GM21786 (cell line): ENCODE results near the gene GRIA1.
A peak's percentile ranks its signal among the peaks of the same experiment; 100 is the strongest.
"Not testable (repeated sequence)": the region's sequence is repeated elsewhere in the genome, so short reads cannot be mapped to it uniquely, and the experiment has no call there.

ENCODE experiments used
- ATAC-seq: cut with Tn5 transposase; IDR thresholded peaks from one replicate; pipeline ENCODE4 v1.9.1; 2021; ENCODE audit not compliant: unreplicated experiment

Gene GRIA1

GRCh38 chr5:153816870-153817269, 326.4 kb downstream of the GRIA1 start:
- ATAC-seq: no peak

- ATAC-seq: no peak
Measured at GRCh38 chr5:153818626-153819025, 328.2 kb downstream of the GRIA1 start.

GRCh38 chr5:153823036-153823435, 332.6 kb downstream of the GRIA1 start:
- ATAC-seq: no peak

DNA sequence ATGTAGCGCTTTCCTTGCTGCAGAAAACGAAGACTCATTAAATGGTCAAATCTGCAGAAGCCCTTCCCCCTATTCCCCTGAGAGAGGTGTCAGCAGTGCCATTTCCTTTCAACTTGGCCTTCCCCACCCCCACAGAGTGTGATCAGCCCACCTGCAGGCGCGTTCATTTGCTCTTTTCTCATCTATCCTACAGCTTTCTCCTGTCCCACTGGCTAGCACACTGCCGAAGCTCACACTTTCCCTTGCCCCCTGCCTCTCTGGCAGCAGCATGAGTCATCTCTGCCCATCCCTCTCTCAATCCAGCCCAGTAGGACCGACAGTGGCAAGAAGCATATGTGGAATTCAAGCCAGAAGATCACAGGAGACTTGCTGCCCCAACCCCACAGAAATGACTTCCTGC, 334.4 kb downstream of the GRIA1 start:
- no peak for ATAC-seq

GRCh38 chr5:153827397-153827796, 336.9 kb downstream of the GRIA1 start:
- ATAC-seq: no peak

- ATAC-seq: no peak
Measured at GRCh38 chr5:153829510-153830065, 339.1 kb downstream of the GRIA1 start.

DNA sequence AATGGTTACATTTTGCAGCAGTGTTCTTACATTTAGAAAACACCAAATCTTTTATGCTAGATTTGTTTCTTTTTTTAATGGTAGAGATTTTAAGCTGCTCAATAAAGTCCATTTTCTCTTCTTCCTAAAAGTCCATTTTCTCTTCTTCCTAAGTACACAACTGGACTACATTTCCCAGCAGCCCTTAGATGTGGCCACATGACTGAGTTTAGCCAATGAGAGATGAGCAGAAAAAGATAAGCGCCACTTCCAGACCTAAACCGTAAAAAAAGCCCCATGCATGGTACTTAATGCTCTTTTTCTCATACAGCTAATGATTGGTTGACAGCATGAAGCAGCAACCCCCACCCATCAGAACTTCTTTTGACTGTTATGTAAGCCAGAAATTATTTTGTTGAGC, 341.5 kb downstream of the GRIA1 start:
- peak; percentile 88 for ATAC-seq

GRCh38 chr5:153835891-153836515, 345.5 kb downstream of the GRIA1 start:
- ATAC-seq: no peak

GRCh38 chr5:153849303-153850113, 359.0 kb downstream of the GRIA1 start:
- ATAC-seq: not testable (repeated sequence)

- no peak for ATAC-seq
Measured at GRCh38 chr5:153860195-153860886, 369.9 kb downstream of the GRIA1 start.

DNA sequence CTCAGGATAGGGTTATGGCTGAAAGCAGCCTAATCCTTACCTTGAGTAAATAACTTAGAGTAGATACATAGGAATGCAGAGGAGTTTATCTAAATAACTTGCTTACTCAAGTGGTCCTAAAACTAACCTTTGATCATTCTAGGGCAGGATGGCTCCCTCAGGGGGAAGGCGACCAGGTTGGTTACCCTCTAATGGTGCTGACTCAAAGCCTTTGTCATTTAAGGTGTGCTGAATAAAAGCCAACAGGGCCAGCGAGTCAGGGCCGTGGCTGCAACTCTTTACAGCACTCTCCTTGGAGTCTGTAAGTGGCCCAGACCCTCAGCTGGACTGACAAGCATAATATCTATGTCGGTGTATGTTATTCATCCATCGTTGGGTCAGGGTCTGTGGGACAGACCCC, 372.4 kb downstream of the GRIA1 start:
- not testable (repeated sequence) for ATAC-seq
